ENCODE measurements around the gene WDFY4. TPM values are rescaled to one million over a fixed set of nuclear protein-coding genes. Genes with fewer than 3 reads are reported as not detected.

WDFY4 gene
- total and polyA plus RNA-seq, 2 of the 13 experiments (the other 11 are each of a cell fraction or from before 2014, with no cell fraction given) = not detected

GRCh38 chr10:48983648-48984351 lies 299.1 kb downstream of the WDFY4 start:
- ATAC-seq = no peak
- 1% methylated on average over 4 of the region's 5 CpGs for WGBS (ENCODE audit: low lambda C conversion rate)

More at GRCh38 chr10:48983648-48984351, 299.1 kb downstream of the WDFY4 start:
- H3K9ac ChIP-seq (ENCODE audit: insufficient read depth, low read depth, low read length) = no peak overlapping the region
- FAIRE-seq (no peak), DNase-seq (ENCODE audit: low spot score) (no peak)
- no TSS peak for BruUV-seq (replicated peaks)
- intact Hi-C loops (cut with micrococcal nuclease; ENCODE audit: unreplicated experiment) (loop anchor here (5.0 kb wide), 1 partner anchor 326 kb away; no protein-coding TSS in a partner anchor), in situ Hi-C loops (cut with HindIII; ENCODE audit: extremely low pct_ligation_motif_present, low pct_unique_long_range_greater_than_20kb) (no loop called here)
- H3K79me2 ChIP-seq (ENCODE audit: insufficient read depth, low read length) = no peaks in the 10 kb centered on the region
- no peak overlapping the region for H3K4me2 ChIP-seq (ENCODE audit: low read depth, low read length)
- no peak overlapping the region for H2AFZ ChIP-seq (ENCODE audit: low read length)
- no peak overlapping the region for H3K4me3 ChIP-seq (replicated peaks in 1 of 3; ENCODE audit: insufficient read depth in 1 of 3, low read depth in 2 of 3, low read length in 3 of 3)
- H3K27me3 ChIP-seq (ENCODE audit: control insufficient read depth in 1 of 2, insufficient read depth in 2 of 2, low read length in 2 of 2) = peaks cover 0 to 3% of the 10 kb centered on the region in 2 experiments; a peak in 3 of 5 replicates
- no peaks in the 10 kb centered on the region for H3K36me3 ChIP-seq (replicated peaks in 1 of 2; ENCODE audit: control insufficient read depth in 1 of 2, insufficient read depth in 2 of 2, low read length in 2 of 2)
- TF ChIP-seq FOSL2 (CRISPR knock-in tag; IDR thresholded peaks at IDR 0.05) (no peak), ATM (IDR thresholded peaks at IDR 0.05; ENCODE audit: borderline replicate concordance) (no peak), POGZ (CRISPR knock-in tag; IDR thresholded peaks at IDR 0.05) (no peak), MAFF (IDR thresholded peaks at IDR 0.05; ENCODE audit: low read depth, low read length) (no peak), KAT2B (IDR thresholded peaks at IDR 0.05; ENCODE audit: borderline replicate concordance, low read depth, low read length) (no peak), KLF11 (CRISPR knock-in tag; IDR thresholded peaks at IDR 0.05) (no peak), SMYD3 (CRISPR knock-in tag; IDR thresholded peaks at IDR 0.05) (no peak), ZNF136 (CRISPR knock-in tag; IDR thresholded peaks at IDR 0.05; ENCODE audit: low read depth) (no peak), RBM39 (IDR thresholded peaks at IDR 0.05; ENCODE audit: low read depth, low read length, poor library complexity, severe bottlenecking) (no peak), ZNF644 (CRISPR knock-in tag; IDR thresholded peaks at IDR 0.05; ENCODE audit: low read depth) (no peak), ETS1 (CRISPR knock-in tag; IDR thresholded peaks at IDR 0.05) (no peak), MNT (IDR thresholded peaks at IDR 0.05) (no peak), TEF (CRISPR knock-in tag; IDR thresholded peaks at IDR 0.05) (no peak)
- TF ChIP-seq, protein P1, sequence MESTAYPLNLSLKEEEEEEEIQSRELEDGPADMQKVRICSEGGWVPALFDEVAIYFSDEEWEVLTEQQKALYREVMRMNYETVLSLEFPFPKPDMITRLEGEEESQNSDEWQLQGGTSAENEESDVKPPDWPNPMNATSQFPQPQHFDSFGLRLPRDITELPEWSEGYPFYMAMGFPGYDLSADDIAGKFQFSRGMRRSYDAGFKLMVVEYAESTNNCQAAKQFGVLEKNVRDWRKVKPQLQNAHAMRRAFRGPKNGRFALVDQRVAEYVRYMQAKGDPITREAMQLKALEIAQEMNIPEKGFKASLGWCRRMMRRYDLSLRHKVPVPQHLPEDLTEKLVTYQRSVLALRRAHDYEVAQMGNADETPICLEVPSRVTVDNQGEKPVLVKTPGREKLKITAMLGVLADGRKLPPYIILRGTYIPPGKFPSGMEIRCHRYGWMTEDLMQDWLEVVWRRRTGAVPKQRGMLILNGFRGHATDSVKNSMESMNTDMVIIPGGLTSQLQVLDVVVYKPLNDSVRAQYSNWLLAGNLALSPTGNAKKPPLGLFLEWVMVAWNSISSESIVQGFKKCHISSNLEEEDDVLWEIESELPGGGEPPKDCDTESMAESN (CRISPR knock-in tag; conservative IDR thresholded peaks at IDR 0.05) = no peak
- TF ChIP-seq, protein P2, sequence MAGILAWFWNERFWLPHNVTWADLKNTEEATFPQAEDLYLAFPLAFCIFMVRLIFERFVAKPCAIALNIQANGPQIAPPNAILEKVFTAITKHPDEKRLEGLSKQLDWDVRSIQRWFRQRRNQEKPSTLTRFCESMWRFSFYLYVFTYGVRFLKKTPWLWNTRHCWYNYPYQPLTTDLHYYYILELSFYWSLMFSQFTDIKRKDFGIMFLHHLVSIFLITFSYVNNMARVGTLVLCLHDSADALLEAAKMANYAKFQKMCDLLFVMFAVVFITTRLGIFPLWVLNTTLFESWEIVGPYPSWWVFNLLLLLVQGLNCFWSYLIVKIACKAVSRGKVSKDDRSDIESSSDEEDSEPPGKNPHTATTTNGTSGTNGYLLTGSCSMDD (CRISPR knock-in tag; IDR thresholded peaks at IDR 0.05) = no peak
- ChIA-PET CTCF (ENCODE audit: low intra/inter-chr PET ratio, low total read pairs) (no interaction called here), POLR2A (no interaction called here)
- H4K20me1 ChIP-seq (ENCODE audit: insufficient read depth, low read length) = no peaks in the 10 kb centered on the region
- H3K27ac ChIP-seq (ENCODE audit: extremely low read length, insufficient read depth, low read length) = no peak overlapping the region
- H3K4me1 ChIP-seq (ENCODE audit: insufficient read depth, low read length) = no peaks in the 10 kb centered on the region
- H3K9me3 ChIP-seq (ENCODE audit: low read length) = no peaks in the 10 kb centered on the region

All from HepG2 (cell line).